Choroid plexus epithelial cell (primary cell): ENCODE data around the gene HEBP1.

Source experiments
- DNase-seq: peaks from one replicate; pipeline ENCODE4 v3.0.0-alpha.2; 2010; ENCODE audit warnings: low read depth
- H3K4me3 ChIP-seq: 2 replicates; pipeline ENCODE4 v1.5.1; 2011; ENCODE audit warnings: low read depth, mild to moderate bottlenecking, control low read depth, low read length, moderate library complexity
- CTCF ChIP-seq: conservative IDR thresholded peaks from 2 replicates; pipeline ENCODE4 v1.5.1; 2011; ENCODE audit warnings: low read depth, mild to moderate bottlenecking, control low read depth, inconsistent platforms, low read length, moderate library complexity

The HEBP1 gene

GRCh38 chr12:13004986-13005385 lies 4.9 kb upstream of the HEBP1 start:
- H3K4me3 ChIP-seq: no peak overlapping the region
- DNase-seq: no peak
- no peak for TF ChIP-seq CTCF

GRCh38 chr12:13004361-13004760 lies 4.3 kb upstream of the HEBP1 start:
- H3K4me3 ChIP-seq: no peak overlapping the region
- DNase-seq: no peak
- TF ChIP-seq CTCF: no peak

GRCh38 chr12:13002301-13003097 lies 2.4 kb upstream of the HEBP1 start:
- no peak overlapping the region for H3K4me3 ChIP-seq
- no peak for DNase-seq
- no peak for TF ChIP-seq CTCF

- peak overlapping the region; percentile 75 for H3K4me3 ChIP-seq
- DNase-seq: no peak
- no peak for TF ChIP-seq CTCF
Observed at GRCh38 chr12:13001775-13002040, 1.6 kb upstream of the HEBP1 start.

- peak; percentile 62 for DNase-seq
- TF ChIP-seq CTCF: peak; percentile 47
- peak overlapping the region; percentile 75 for H3K4me3 ChIP-seq
Observed at GRCh38 chr12:13000925-13001774, 1.1 kb upstream of the HEBP1 start.

GRCh38 chr12:13000616-13000924 lies 505 bp upstream of the HEBP1 start:
- peak overlapping the region; percentile 75 for H3K4me3 ChIP-seq
- no peak for TF ChIP-seq CTCF
- DNase-seq: no peak
